ENCODE measurements around the gene EFS. TPM values are rescaled to one million over a fixed set of nuclear protein-coding genes. Genes with fewer than 3 reads are reported as not detected.
A peak's percentile ranks its signal among the peaks of the same experiment; 100 is the strongest.

EFS gene
- total RNA-seq, 1 donor from 2014 or later: 32.4 TPM

GRCh38 chr14:23346693-23347405 lies 18.1 kb downstream of the EFS start:
- intact Hi-C loops (cut with DNase I): no loop called here
- Histone ChIP-seq H3K27me3 (no peaks in the 10 kb centered on the region), H3K9me3 (no peaks in the 10 kb centered on the region), H3K4me3 (no peak overlapping the region), H3K36me3 (no peaks in the 10 kb centered on the region), H3K27ac (no peak overlapping the region), H3K4me1 (peaks cover 5% of the 10 kb centered on the region)
- DNase-seq (ENCODE audit: extremely low spot score in 2 of 2): peak in 1 of 2 donors; percentile 77
- TF ChIP-seq CTCF (IDR thresholded peaks at IDR 0.05): no peak
- TF ChIP-seq POLR2AphosphoS5 (IDR thresholded peaks at IDR 0.05; ENCODE audit: insufficient read depth in 1 of 2, low read depth in 1 of 2): no peak
- TF ChIP-seq POLR2A (IDR thresholded peaks at IDR 0.05): no peak

- Histone ChIP-seq H3K4me3 (no peak overlapping the region), H3K9me3 (no peaks in the 10 kb centered on the region), H3K4me1 (no peaks in the 10 kb centered on the region), H3K27ac (no peak overlapping the region), H3K36me3 (no peaks in the 10 kb centered on the region), H3K27me3 (no peaks in the 10 kb centered on the region)
- intact Hi-C loops (cut with DNase I): no loop called here
- TF ChIP-seq POLR2AphosphoS5 (IDR thresholded peaks at IDR 0.05; ENCODE audit: insufficient read depth in 1 of 2, low read depth in 1 of 2) (no peak), CTCF (IDR thresholded peaks at IDR 0.05) (no peak), POLR2A (IDR thresholded peaks at IDR 0.05) (no peak)
- no peak for DNase-seq (ENCODE audit: extremely low spot score in 2 of 2)
These were observed 18.8 kb downstream of the EFS start for GRCh38 chr14:23345987-23346692.

- DNase-seq (ENCODE audit: extremely low spot score in 2 of 2): peak in 1 of 2 donors; percentile 40
- Histone ChIP-seq H3K27ac (no peak overlapping the region), H3K9me3 (no peaks in the 10 kb centered on the region), H3K36me3 (no peaks in the 10 kb centered on the region), H3K4me3 (no peak overlapping the region), H3K27me3 (no peaks in the 10 kb centered on the region), H3K4me1 (no peaks in the 10 kb centered on the region)
- TF ChIP-seq POLR2AphosphoS5 (IDR thresholded peaks at IDR 0.05; ENCODE audit: insufficient read depth in 1 of 2, low read depth in 1 of 2): no peak
- TF ChIP-seq POLR2A (IDR thresholded peaks at IDR 0.05): no peak
- TF ChIP-seq CTCF (IDR thresholded peaks at IDR 0.05): no peak
- intact Hi-C loops (cut with DNase I): no loop called here
These were observed 20.5 kb downstream of the EFS start for GRCh38 chr14:23344481-23344880.

GRCh38 chr14:23339506-23340268 lies 25.3 kb downstream of the EFS start:
- no peak for TF ChIP-seq POLR2AphosphoS5 (IDR thresholded peaks at IDR 0.05; ENCODE audit: insufficient read depth in 1 of 2, low read depth in 1 of 2)
- no peak for TF ChIP-seq CTCF (IDR thresholded peaks at IDR 0.05)
- TF ChIP-seq POLR2A (IDR thresholded peaks at IDR 0.05): no peak
- intact Hi-C loops (cut with DNase I): no loop called here
- H3K27ac ChIP-seq: no peak overlapping the region

More at GRCh38 chr14:23339506-23340268, 25.3 kb downstream of the EFS start:
- Histone ChIP-seq H3K9me3 (no peaks in the 10 kb centered on the region), H3K4me3 (no peak overlapping the region), H3K4me1 (no peaks in the 10 kb centered on the region), H3K27me3 (no peaks in the 10 kb centered on the region), H3K36me3 (no peaks in the 10 kb centered on the region)
- no peak for DNase-seq (ENCODE audit: extremely low spot score in 2 of 2)

Measured in vagina (tissue), 2 donors.